HG02678 (cell line): ENCODE data around the gene SGK1.
"Not testable (repeated sequence)": the region's sequence is repeated elsewhere in the genome, so short reads cannot be mapped to it uniquely, and the experiment has no call there.

ENCODE experiments used
- ATAC-seq: cut with Tn5 transposase; IDR thresholded peaks from one replicate; pipeline ENCODE4 v1.9.1; 2021; ENCODE audit warnings: mild to moderate bottlenecking, moderate library complexity; ENCODE audit not compliant: unreplicated experiment

The SGK1 gene

GRCh38 chr6:134193536-134194498 lies 124.1 kb downstream of the SGK1 start:
- ATAC-seq, result no peak

GRCh38 chr6:134192609-134193008 lies 125.3 kb downstream of the SGK1 start:
- ATAC-seq, result not testable (repeated sequence)

- ATAC-seq, result no peak
These were observed 127.0 kb downstream of the SGK1 start for GRCh38 chr6:134190883-134191282.

GRCh38 chr6:134187751-134188150 lies 130.2 kb downstream of the SGK1 start:
- no peak for ATAC-seq

- no peak for ATAC-seq
These were observed 130.8 kb downstream of the SGK1 start for GRCh38 chr6:134187154-134187553.

- no peak for ATAC-seq
These were observed 131.6 kb downstream of the SGK1 start for GRCh38 chr6:134186355-134186754.

DNA sequence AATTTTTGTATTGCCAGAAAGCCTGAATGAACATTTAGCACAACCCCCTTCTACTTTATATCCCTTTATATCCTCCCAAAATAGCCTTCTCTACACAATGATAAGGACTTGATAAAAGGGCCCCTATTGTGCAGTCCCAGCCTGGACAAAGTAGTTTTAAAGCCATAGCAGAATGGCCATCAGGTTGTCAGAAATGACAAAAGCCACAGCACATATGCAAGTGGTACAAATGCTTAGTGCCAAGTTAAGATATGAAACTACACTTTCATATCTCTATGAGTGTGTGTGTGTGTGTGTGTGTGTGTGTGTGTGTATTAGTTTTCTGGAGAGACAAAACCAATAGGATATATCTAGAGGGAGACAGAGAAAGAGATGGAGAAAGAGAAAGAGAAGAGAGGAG lies 132.6 kb downstream of the SGK1 start:
- no peak for ATAC-seq

- ATAC-seq, result no peak
These were observed 134.1 kb downstream of the SGK1 start for GRCh38 chr6:134183844-134184243.

- ATAC-seq, result no peak
These were observed 135.4 kb downstream of the SGK1 start for GRCh38 chr6:134182528-134182927.

GRCh38 chr6:134181726-134182125 lies 136.2 kb downstream of the SGK1 start:
- not testable (repeated sequence) for ATAC-seq

DNA sequence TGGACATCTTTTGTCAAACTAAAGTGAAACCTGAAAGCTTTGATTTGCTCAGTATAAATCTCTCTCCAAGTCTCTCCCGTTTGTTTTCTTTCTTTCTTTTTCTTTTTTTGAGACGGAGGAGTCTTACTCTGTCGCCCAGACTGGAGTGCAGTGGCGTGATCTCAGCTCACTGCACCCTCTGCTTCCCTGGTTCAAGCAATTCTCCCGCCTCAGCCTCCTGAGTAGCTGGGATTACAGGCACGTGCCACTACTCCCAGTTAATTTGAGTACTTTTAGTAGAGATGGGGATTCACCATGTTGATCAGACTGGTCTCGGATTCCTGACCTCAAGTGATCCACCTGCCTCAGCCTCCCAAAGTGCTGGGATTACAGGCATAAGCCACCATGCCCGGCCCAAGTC lies 136.7 kb downstream of the SGK1 start:
- ATAC-seq, result not testable (repeated sequence)

- ATAC-seq, result not testable (repeated sequence)
These were observed 137.4 kb downstream of the SGK1 start for GRCh38 chr6:134180540-134180939.

DNA sequence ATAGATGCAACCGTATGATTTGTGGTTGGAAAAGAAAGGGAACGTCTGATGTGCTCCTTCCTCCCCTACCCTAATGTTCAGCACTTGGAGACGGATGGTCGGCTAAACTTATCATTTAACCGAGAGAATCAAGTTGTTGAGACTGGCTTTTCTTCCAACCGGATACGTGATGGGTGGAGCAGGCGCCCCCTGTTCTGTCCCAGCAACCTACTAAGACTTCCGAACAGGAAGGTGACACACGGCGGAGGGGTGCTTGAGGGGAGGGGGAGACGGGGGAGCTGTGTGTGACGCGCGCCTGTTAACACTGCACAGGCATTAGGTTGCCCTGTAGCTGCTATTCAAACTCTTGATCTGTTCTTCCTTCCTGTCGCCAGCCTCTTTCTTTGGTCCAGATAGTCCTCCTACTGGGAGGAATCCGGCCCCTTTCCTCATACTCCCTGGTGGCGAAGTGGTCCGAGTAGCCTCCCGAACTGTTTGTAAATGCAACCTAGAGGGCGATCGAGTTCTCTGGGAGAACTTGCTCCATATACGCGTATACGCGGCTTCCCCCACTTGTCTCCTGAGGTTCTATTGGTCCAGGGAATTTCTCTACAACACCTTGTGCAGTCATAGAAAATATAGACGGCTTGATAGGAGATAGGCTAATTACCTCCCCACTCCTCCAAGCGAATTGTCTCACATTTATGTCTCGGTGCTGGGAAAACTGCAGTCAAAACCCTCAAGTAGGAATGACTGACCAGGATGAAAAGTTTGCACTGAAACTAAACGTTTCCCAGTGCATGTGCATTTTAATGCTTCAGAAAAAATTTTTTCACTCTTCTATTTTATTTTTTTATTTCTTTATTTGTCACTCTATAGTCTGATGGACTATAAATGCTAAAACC lies 139.5 kb downstream of the SGK1 start:
- peak; percentile 27 for ATAC-seq

GRCh38 chr6:134177753-134178160 lies 140.2 kb downstream of the SGK1 start:
- no peak for ATAC-seq

DNA sequence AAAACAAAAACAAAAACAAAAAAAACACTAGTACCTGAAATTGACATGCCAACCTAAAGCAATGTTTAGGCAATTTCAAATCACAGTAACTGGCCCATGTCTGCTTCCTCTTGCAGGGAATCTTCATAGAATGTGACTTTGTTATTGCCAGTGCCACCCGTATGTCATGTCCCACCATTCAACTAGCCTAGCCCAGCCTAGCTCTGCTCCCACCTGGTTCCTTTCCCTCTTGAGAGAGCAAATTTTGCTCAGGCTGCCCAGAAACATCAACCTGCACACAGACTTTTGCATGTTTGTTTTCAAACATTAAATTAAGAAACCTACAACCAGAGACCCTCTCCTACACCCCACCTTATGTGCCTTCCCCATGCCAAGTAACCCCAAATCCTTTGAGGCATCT lies 140.7 kb downstream of the SGK1 start:
- ATAC-seq, result no peak

- no peak for ATAC-seq
These were observed 141.5 kb downstream of the SGK1 start for GRCh38 chr6:134176264-134176975.

DNA sequence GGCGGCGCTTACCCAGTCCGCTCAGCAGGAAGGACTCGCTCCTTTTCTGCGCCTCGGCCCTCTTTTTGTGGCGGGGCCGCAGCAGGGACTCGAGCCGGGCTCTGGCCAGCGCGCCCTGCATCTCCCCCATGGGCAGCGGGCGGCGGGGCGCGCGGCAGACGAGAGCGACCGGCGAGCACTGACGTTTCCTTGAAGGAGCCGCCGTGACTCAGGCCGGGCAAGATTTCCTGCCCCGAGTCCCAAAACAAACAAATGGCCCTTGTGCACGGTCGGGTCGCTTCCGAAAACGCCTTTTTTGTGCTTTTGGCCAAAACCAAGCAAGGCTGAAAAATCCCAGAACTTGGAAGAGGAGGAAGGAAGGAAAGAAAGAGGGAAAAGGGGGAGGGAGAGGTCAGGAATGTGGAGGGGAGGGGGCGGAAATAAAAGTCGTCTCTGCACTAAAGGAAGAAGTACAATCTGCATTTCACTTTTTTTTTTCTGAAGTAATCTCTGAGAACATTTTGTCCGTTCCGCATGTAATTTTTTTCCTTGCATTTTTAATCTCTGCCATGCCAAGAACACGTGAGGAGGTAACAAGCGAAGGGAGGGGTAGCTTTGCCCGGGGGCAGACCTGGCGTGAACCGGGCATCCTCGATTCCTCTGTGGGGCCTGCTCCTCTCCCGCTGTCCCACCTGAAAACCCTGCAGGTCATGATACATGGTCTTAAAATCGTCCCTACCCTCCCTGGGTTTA lies 142.2 kb downstream of the SGK1 start:
- ATAC-seq, result peak; percentile 15

DNA sequence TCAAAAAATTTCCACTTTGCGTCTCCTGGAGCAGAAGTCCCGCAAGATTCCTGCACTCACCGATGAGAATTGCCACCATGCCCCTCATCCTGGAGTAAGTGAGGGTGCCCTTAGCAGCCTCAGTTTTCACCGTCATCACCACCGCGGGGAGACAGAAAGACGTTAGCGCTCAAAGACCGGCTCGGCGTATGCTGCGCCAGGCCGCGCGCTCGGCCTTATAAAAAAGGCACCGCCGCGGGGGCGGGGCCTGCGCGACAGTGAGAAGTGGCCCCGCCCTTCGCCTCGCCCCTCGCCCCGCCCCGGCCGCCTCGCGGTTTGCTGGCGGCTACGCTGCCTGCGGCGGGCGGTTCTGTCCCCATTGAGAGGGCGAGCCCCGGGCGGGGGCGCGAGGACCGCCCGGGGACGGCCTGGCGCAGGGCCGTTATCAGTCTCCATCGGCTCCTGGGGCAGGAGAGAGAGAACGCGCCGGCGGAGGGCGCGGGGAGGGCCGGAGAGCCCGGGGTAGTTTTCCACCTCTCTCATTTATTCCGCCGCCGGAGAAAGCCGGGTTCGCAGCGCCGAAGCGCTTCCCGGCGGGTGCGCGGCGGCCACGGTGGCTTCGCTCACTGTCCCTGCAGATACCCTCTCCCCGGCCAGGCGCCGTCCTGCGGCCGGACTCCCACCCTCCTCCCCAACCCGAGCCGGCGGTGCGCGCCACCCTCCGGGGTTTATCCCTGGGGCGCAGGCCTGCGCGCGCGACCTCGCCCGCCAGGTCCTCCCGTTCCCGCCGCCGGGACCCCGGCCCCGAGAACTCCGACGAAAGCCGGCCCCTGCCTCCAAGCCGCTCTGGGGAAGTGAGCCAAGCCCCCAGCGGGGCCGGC lies 143.0 kb downstream of the SGK1 start:
- ATAC-seq, result peak; percentile 78

DNA sequence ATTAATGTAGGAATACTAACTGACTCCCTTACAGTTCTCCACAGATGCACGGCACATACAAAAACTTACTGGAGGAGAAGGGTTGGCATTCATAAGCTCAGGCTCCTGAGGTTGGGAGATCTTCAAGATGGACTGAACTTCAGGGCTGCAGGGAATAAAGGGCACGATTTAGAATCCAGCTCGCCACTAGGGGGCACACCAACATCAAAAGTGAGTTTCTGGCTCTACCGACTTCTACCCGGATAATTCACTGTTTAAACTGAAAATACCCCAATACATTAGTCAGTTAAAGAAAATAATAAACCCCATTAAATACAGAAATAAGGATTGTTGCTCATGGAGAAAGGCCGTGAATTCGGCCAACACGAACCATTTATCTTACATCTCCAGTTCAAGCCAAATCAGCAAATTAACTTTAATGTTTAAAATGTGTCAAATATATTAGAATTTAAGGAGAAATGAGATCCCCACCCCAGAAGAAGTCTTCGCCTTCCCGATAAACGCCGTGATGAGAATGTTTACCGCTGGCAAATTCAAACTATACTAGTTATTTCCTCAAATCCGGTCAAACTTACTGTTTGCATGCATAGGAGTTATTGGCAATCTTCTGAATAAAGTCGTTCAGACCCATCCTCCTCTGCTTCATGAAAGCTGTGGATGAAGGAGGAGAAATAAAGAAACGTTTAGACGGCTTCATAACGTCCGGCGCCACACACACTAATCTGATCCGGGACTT lies 143.8 kb downstream of the SGK1 start:
- no peak for ATAC-seq
